Nephron (organoid): Measurements from ENCODE around the gene SOSTDC1.
A peak's percentile ranks its signal among the peaks of the same experiment; 100 is the strongest.

Experiments used
- H3K27ac Mint-ChIP-seq, 3 experiments: 2 replicates each; pipeline ENCODE4 v1.8.0; 2020; ENCODE audit warnings: mixed read lengths in 3 of 3, mild to moderate bottlenecking in 2 of 3, moderate library complexity in 1 of 3
- H3K27me3 Mint-ChIP-seq: 2 replicates; pipeline ENCODE4 v1.8.0; 2021; ENCODE audit warnings: low read depth, mild to moderate bottlenecking, moderate library complexity, mixed read lengths
- H3K36me3 Mint-ChIP-seq: 2 replicates; pipeline ENCODE4 v1.8.0; 2020; ENCODE audit warnings: low read depth, mixed read lengths
- H3K4me1 Mint-ChIP-seq: 2 replicates; pipeline ENCODE4 v1.8.0; 2020; ENCODE audit warnings: mixed read lengths
- H3K4me3 Mint-ChIP-seq, 3 experiments: 2 replicates each; pipeline ENCODE4 v1.8.0; 2020; ENCODE audit warnings: mild to moderate bottlenecking in 3 of 3, mixed read lengths in 3 of 3, moderate library complexity in 2 of 3
- H3K9me3 Mint-ChIP-seq: 2 replicates; pipeline ENCODE4 v1.8.0; 2020; ENCODE audit warnings: mixed read lengths
- TF ChIP-seq, protein P1 (sequence below), 3 experiments: fragments of 200-600 bp; sonication (generic); IDR thresholded peaks; one replicate each; pipeline ENCODE4 v1.5.0; 2021; ENCODE audit warnings: antibody characterized with exemption in 3 of 3; ENCODE audit not compliant: unreplicated experiment in 3 of 3

Gene SOSTDC1

DNA sequence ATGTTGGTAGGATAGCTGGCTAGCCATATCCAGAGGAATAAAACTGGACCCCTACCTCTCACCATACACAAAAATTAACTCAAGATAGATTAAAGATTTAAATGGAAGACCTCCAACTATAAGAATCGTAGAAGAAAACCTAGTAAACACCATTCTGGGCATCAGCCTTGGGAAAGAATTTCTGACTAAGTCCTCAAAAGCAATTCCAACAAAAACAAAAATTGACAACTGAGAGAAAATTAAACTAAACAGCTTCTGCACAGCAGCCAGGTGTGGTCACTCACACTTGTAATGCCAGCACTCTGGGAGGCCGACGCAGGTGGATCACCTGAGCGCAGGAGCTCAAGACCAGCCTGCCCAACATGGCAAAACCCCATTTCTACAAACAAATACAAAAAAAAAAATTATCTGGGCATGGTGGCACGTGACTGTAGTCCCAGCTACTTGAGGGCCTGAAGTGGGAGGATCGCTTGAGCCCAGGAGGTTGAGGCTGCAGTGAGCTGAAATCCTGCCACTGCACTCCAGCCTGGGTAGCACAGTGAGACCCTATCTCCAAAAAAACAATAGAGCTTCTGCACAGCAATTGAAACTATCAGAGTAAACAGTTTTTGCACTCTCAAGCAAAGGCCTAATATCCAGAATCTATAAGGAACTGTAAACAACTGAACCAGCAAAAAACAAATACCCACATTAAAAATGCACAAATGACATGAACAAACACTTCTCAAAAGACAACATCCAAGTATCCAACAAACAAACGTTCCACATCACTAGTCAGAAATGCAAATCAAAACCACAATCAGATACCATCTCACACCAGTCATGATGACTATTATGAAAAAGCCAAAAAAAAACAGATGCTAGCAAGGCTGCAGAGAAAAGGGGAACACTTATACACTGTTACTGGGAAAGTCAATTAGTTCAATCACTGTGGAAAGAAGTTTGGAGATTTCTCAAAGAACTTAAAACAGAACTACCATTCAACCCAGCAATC is 49.0 kb downstream of the SOSTDC1 start:
- Mint-ChIP-seq H3K4me3 (no peak overlapping the region), H3K27me3 (no peaks in the 10 kb centered on the region), H3K9me3 (no peaks in the 10 kb centered on the region), H3K36me3 (no peaks in the 10 kb centered on the region), H3K4me1 (peaks cover 43% of the 10 kb centered on the region), H3K27ac (no peak overlapping the region)
- TF ChIP-seq, protein P1, sequence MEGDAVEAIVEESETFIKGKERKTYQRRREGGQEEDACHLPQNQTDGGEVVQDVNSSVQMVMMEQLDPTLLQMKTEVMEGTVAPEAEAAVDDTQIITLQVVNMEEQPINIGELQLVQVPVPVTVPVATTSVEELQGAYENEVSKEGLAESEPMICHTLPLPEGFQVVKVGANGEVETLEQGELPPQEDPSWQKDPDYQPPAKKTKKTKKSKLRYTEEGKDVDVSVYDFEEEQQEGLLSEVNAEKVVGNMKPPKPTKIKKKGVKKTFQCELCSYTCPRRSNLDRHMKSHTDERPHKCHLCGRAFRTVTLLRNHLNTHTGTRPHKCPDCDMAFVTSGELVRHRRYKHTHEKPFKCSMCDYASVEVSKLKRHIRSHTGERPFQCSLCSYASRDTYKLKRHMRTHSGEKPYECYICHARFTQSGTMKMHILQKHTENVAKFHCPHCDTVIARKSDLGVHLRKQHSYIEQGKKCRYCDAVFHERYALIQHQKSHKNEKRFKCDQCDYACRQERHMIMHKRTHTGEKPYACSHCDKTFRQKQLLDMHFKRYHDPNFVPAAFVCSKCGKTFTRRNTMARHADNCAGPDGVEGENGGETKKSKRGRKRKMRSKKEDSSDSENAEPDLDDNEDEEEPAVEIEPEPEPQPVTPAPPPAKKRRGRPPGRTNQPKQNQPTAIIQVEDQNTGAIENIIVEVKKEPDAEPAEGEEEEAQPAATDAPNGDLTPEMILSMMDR (IDR thresholded peaks at IDR 0.05; ENCODE audit: unreplicated experiment in 3 of 3): no peak

GRCh38 chr7:16412274-16413254 is 53.0 kb downstream of the SOSTDC1 start:
- H3K36me3 Mint-ChIP-seq: no peaks in the 10 kb centered on the region
- H3K4me3 Mint-ChIP-seq: no peak overlapping the region
- no peaks in the 10 kb centered on the region for H3K9me3 Mint-ChIP-seq
- H3K27me3 Mint-ChIP-seq: peaks cover 3% of the 10 kb centered on the region
- peaks cover 28% of the 10 kb centered on the region for H3K4me1 Mint-ChIP-seq
- H3K27ac Mint-ChIP-seq: peak overlapping the region; percentile 2 to 75 (median 41)
- TF ChIP-seq, protein P1 (IDR thresholded peaks at IDR 0.05; ENCODE audit: unreplicated experiment in 3 of 3): no peak
